Lower leg skin (tissue), 3 donors: Measurements from ENCODE around the gene USP40.

ENCODE experiments used
- POLR2A ChIP-seq, 2 donors: fragments of 450-650 bp; IDR thresholded peaks; one replicate each; pipeline ENCODE4 v1.6.1; 2016 to 2017; ENCODE audit warnings: antibody characterized with exemption in 2 of 2, mild to moderate bottlenecking in 1 of 2, moderate library complexity in 1 of 2
- TF ChIP-seq, protein P1 (sequence below), 3 donors: fragments of 450-650 bp; IDR thresholded peaks; one replicate each; pipeline ENCODE4 v1.5.1; 2016; ENCODE audit warnings: antibody characterized with exemption in 3 of 3, mild to moderate bottlenecking in 3 of 3, moderate library complexity in 2 of 3

DNA sequence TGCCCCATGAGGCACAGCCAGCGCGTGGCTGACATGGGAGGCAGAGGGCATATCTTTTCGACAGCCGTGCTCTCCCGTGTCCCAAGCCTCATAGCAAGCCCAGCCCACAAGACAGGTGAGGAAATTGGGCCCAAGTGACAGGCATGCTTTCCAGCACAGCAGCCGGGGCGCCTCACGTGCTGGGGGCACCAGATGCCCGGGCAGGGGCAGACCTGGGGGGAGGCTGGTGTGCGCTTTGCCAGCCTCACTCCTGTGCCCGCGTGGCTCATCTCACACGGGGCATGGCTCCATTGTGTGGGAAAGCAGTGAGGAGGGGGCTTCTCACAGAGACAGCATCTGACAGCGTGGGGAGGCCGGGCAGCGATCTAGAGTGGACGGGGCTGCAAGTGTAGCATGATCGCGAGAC, 93.2 kb downstream of the USP40 start:
- TF ChIP-seq, protein P1, sequence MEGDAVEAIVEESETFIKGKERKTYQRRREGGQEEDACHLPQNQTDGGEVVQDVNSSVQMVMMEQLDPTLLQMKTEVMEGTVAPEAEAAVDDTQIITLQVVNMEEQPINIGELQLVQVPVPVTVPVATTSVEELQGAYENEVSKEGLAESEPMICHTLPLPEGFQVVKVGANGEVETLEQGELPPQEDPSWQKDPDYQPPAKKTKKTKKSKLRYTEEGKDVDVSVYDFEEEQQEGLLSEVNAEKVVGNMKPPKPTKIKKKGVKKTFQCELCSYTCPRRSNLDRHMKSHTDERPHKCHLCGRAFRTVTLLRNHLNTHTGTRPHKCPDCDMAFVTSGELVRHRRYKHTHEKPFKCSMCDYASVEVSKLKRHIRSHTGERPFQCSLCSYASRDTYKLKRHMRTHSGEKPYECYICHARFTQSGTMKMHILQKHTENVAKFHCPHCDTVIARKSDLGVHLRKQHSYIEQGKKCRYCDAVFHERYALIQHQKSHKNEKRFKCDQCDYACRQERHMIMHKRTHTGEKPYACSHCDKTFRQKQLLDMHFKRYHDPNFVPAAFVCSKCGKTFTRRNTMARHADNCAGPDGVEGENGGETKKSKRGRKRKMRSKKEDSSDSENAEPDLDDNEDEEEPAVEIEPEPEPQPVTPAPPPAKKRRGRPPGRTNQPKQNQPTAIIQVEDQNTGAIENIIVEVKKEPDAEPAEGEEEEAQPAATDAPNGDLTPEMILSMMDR (IDR thresholded peaks at IDR 0.05), result no peak
- TF ChIP-seq POLR2A (IDR thresholded peaks at IDR 0.05), result no peak
